ENCODE measurements around the gene SAG. TPM values are rescaled to one million over a fixed set of nuclear protein-coding genes. Genes with fewer than 3 reads are reported as not detected.
A peak's percentile ranks its signal among the peaks of the same experiment; 100 is the strongest.
"Not testable (repeated sequence)": the region's sequence is repeated elsewhere in the genome, so short reads cannot be mapped to it uniquely, and the experiment has no call there.

SAG gene
- total RNA-seq, 1 donor from 2014 or later = not detected

DNA sequence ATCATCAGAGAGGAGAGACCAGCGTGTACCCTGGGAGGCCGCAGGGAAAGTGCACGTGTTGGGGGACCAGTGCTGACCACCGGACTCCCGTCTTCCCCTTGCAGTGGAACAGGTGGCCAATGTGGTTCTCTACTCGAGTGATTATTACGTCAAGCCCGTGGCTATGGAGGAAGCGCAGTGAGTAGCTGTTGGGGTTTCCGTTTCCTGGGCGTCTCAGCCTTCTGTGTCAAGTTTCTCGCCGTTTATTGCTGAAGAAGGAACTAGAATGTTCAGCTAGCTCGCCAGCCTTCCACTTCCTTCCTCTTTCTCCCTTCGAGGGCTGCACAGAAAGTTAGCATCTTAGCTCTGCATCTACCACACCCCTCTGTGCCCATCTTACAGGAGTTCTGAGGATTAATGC, 23.9 kb downstream of the SAG start:
- DNase-seq (ENCODE audit: low read depth) = no peak

DNA sequence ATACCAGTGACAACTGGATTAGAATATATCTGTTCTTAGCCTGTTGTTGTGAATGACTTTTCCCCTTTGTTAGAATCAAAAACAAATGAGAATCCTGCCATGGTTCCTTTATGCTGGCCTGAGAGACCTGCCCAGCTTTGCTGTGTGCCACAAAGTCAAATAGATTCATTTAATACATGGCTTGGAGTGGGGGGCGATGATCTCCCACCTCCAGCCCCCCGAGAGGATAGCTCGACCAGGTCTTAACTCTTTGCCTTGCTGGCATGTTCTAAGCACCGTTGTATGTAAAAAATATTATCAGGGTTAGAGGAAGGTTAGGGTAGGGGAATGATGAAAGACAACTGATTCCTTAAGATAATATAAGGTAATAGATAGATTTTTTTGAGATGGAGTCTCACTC, 24.5 kb downstream of the SAG start:
- no peak for DNase-seq (ENCODE audit: low read depth)

DNA sequence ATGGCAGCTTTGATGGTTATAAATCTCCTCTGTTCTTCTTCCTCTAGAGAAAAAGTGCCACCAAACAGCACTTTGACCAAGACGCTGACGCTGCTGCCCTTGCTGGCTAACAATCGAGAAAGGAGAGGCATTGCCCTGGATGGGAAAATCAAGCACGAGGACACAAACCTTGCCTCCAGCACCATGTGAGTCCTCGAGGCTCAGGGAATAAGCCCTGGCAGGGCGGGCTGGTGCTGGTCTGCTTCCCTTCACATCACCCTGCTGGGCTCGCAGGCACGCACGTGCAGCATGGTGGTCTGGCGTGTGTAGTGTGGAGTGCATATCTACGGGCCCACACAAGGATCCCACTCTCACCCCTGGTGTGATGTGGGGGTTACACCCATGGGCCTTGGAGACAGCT, 27.3 kb downstream of the SAG start:
- DNase-seq (ENCODE audit: low read depth) = no peak

DNA sequence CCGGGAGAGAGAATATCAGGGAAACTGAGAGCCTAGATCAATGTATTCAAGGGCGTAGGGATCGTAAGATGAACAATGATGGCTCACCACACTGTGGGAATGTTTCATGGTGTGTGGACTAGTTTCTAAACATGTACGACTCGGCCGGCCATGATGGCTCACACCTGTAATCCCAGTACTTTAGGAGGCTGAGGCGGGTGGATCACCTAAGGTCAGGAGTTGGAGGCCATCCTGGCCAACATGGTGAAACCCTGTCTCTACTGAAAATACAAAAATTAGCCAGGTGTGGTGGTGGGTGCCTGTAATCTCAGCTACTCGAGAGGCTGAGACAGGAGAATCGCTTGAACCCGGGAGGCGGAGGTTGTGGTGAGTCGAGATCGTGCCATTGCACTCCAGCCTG, 28.5 kb downstream of the SAG start:
- DNase-seq (ENCODE audit: low read depth) = not testable (repeated sequence)

DNA sequence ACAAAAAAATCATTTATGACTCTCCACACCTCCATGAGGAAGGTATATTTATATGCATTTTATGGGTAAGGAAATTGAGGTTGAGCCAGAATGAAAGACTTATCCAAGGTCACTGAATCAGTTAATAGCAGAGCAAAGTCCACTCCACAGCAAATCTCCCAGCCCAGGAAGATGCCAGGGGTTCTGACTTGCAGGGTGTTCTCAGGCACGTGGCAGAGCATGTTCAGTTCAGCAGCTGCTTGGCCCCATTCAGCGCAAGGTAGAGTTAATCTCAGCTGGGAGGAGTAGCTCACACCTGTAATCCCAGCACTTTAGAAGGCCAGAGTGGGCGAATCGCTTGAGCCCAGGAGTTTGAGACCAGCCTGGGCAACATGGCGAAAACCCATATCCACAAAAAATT, 28.9 kb downstream of the SAG start:
- DNase-seq (ENCODE audit: low read depth) = no peak

DNA sequence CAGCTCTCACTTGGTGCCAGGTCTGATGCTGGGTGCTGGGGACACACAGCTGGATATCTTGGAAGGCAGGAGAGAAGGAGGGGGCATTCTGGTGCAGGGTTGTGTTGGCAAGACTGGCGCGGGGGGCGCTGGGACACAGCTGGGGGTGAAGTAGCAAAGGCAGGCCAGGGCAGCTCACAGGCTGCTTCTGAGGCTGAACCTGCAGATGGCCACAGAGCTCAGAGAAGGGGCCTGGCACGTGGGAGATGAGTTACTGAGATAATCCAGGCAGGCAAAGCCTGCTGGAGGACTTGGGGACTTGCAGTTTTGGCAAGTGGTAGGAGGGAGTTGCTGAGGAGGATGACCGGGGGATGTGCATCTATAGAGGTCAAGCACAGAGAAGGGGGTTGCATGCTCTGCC, 30.4 kb downstream of the SAG start:
- DNase-seq (ENCODE audit: low read depth) = no peak

DNA sequence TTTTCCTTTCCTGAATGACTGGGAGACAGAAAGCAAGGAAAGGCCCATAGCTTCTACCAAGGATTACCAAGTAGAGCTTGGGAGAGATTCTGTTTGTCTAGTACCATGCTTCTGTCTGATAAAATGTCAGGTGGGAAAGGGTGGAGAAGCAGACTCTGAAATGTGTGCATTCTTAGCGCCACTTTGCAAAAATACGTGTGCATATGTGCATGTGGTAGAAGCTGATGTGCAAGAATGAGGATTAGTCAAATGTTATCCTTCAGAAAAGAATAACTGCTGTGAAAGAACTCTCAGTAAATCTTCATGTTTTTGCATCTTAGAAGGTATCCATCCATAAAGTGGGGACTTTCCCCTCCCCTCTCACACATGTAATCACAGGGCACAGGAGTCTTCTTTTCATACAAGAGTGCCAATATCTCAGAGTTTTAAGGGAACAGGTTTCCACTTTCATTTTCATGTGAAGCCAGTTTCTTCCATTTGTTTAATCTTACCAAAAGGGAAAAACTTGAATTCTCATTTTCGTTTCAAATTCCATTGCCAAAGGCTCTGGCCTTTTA, 31.3 kb downstream of the SAG start:
- DNase-seq (ENCODE audit: low read depth) = no peak

DNA sequence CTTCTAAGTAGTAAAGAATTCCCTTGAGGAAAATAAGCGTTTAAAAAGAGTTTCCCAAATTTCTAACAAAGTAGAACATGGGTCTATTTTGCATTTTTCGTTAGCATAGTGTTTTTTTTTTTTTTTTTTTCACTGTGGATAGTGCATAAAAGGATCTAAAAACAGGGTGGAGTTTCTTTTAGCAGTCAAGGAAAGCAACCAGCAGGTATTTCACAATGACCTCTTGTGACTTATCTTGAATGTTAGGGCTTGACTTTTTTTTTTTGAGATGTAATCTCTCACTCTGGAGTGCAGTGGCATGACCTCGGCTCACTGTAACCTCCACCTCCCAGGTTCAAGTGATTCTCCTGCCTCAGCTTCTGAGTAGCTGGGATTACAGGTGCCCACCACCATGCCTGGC, 31.8 kb downstream of the SAG start:
- no peak for DNase-seq (ENCODE audit: low read depth)

DNA sequence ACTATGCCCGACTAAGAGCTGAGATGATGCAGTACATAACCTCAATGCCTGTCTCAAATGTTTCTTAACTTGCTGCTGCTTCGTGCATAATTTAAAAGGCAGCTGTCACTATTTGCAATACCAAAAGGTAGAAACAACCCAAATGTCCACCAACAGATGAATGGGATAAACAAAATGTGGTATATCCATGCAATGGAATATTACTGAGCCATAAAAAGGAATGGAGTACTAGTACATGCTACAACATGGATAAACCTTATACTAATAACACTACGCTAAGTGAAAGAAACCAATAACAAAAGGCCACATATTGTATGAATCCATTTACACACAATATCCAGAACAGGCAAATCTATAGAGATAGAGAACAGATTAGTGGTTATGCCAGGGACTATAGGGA, 33.7 kb downstream of the SAG start:
- DNase-seq (ENCODE audit: low read depth) = no peak

DNA sequence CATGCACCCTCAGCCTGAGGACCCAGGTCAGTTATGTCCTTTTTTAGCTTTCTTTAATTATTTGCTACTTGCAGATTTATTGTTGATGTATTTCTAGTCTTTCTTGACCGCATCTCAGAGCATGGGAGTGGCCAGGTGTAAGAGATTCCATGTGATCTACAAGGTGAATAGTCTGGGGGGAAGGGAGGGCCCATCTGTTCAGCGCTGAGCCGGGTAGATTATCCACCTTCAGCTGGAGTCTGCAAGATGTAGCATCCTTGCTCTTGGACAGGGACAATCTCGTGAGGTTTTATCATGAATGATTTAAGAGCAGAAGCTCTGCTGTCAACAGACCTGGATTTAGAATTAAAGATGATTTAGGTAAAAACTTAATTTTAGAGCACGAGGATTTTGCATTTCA, 34.7 kb downstream of the SAG start:
- no peak for DNase-seq (ENCODE audit: low read depth)

DNA sequence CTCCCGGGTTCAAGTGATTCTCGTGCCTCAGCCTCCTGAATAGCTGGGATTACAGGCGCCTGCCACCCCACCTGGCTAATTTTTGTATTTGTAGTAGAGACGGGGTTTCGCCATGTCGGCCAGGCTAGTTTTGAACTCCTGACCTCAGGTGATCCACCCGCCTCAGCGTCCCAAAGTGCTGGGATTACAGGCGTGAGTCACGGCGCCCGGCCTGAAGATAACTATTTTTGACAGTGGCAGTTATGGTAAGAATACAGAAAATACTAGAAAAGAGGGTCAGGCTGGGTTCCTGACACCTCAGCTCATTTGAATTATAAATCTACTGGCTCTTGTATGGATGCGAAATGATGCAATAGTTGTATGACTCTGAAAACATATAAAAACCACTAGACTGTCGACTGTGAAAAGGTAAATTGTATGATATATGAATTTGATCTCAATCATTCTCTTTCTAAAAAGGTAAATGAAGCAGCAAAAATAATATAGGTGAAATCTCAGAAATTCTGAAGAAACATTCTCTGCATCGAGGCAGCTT, 35.6 kb downstream of the SAG start:
- DNase-seq (ENCODE audit: low read depth) = no peak

DNA sequence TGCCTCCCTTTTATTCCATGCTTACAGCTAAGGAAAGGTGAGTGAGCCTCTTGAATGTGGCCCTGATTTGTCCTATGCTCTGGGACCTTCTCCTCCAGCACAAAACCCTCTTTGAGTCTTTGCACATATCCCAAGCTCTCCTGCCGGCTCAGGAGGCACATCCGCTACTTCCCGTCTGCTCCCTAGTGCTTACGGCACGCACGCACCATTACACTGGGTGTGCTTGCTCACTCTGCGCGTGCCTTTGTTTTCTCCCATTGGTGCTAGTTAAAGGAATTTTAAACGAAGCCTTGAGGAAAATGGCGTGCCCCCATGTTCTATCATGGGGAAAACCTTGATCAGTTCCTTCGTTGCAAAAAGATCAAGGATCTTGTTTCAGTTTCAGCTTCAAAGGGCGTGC, 38.8 kb downstream of the SAG start:
- DNase-seq (ENCODE audit: low read depth) = no peak

DNA sequence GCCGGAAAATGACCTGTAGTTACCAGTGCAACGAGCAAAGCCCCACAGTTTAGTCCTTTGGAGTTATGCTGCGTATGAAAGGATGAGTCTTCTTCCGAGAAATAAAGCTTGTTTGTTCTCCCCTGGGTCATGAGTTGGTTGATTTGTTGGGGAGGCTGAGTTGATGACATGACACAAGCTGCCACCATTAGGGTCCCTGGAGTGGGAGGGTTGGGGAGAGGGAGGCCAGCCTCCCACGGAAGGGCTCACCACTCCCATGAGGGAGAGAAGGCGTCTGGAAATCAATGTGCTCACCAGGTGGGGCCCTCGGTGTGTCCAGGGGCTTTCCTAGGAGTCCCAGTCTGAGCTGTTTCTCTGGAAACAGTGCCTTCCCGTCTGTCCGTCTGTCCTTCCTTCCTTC, 39.3 kb downstream of the SAG start:
- no peak for DNase-seq (ENCODE audit: low read depth)

DNA sequence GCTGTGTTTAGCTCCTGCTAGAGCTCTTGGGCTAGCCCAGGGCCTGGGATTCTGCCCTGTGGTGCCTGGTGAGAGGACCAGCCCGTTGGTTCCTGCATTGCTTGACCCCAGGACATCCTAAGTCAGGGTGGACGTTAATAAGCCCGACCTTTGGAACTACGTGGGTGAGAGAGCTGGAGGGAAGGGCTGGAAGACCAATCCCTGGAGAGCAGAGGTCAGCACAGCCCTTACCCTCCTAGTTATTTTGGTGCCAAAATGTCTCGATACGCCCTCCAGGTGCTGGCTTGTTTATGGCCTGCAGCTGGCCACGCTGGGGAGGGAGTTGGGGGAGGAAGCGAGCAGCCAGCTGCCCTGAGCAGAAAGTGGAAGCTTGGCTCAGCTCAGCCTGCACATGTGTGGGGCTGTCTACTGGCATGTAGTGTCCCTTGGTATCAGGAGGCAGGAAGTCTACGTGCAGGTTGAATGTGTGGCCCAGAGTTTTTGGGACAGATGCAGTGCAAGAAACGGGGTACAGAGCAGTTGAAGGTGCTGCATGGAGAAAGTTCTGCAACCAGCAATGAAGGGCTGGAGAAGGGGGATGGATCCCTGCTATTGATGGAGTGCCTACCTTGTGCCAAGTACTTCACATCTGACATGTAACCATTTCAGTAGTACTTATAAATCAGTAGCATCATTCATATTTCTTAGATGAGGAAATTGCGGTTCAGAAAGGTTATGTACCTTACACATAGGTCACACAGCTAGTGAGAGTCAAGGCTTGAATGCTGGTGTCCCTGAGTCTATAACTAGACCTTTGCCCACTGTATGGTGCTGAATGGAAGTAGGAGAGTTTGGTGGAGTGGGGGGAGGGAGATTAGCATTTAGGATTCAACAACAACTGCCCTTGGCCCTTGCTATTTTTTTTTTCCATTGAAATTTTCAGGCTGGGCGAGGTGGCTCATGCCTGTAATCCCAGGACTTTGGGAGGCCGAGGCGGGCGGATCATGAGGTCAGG, 41.7 kb downstream of the SAG start:
- no peak for DNase-seq (ENCODE audit: low read depth)

DNA sequence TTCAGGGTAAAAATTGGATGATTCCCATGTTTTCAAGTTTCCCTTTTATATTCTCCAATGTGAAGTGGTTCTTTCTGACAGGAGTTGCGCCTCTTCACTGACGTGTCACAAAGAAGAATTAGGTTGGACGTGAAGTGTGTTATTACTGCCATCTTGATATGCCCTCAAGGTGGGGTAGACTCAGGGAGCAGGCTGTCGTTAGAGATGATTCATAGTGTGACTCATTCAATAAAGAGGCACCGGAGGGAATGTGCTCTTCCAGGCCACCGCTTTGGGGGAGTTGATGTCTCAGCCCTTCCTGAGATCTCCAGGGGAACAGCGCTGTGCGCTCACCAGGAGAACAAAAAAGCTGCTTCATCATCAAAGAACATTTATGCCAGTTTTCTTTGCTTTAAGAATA, 43.1 kb downstream of the SAG start:
- peak; percentile 94 for DNase-seq (ENCODE audit: low read depth)

DNA sequence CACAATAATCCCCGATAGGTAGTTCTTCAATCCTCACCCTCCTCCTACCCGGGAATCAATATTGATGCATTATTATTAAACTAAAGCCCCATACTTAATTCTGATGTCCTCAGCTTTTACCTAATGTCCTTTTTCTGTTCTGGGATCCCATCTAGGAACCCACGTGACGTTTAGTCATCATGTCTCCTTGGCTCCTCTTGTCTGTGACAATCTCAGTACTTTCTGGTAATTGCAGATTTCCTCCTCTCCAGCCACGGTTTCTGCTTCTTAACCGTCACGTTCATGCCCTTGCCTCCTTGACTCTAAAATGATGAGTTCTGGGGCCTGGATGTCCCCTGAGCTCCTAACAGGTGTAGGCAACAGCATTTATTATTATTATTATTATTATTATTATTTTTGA, 43.8 kb downstream of the SAG start:
- no peak for DNase-seq (ENCODE audit: low read depth)

DNA sequence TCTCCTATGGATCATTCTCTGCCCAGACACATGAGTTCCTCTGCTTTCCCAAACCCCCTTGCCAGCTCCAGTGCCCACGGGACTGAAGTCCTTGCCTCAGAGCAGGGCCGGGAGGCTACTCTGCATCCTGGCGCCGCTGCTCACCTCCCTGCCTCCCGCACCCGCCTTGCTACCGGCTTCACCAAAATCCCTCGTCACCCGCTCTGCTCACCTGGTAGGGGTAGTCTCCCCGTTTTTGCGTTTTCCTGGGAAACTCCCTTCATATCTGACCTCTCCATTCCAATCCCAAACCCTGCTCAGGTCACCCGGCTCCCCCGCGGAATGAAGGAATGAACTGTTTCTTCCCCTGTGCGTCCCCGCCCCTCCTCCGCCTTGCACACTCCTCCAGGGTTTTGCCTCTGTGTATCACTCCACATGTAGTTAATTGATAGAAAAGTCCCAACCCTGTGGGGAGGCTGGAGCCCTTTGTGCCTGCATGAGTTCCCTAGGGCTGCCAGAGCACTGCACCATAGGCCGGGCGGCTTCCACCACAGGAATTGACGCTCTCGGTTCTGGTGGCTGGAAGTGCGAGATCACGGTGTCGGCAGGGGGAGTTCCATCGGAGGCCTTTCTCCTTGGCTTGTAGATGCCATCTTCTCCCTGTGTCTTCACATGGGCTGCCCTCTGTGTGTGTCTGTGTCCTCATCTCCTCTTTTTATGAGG, 44.7 kb downstream of the SAG start:
- no peak for DNase-seq (ENCODE audit: low read depth)

DNA sequence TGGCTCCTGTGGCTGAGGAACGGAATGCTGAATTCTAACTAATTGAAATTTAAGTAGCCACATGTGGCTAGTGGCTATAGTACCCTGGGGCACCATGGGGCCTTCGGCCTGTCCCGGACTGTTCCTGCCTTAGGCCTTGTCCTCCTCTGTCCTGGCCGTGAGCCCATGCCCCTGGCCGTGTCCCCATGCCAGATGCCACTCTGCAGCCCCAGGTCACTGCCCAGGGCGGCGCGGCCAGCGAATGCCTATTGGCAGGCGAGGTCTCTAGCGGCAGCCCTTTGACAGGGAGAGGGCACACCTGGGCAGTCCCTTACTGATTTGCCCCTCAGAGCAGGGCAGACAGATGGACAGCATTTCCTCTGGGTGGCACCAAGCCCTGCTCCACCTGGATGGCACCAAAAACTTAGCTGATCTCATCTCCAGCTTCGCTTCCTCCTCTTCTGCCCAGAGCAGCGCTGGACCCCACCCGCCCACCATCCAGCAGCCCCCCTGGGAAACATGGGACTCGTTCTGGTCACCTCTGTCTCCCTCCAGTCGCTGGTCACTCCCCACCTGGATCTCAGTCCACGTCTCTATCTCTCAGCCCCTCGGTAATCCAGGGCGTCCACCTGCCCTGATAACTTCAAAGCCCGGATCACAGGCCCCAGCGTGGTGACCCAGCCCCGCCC, 45.6 kb downstream of the SAG start:
- DNase-seq (ENCODE audit: low read depth) = no peak

DNA sequence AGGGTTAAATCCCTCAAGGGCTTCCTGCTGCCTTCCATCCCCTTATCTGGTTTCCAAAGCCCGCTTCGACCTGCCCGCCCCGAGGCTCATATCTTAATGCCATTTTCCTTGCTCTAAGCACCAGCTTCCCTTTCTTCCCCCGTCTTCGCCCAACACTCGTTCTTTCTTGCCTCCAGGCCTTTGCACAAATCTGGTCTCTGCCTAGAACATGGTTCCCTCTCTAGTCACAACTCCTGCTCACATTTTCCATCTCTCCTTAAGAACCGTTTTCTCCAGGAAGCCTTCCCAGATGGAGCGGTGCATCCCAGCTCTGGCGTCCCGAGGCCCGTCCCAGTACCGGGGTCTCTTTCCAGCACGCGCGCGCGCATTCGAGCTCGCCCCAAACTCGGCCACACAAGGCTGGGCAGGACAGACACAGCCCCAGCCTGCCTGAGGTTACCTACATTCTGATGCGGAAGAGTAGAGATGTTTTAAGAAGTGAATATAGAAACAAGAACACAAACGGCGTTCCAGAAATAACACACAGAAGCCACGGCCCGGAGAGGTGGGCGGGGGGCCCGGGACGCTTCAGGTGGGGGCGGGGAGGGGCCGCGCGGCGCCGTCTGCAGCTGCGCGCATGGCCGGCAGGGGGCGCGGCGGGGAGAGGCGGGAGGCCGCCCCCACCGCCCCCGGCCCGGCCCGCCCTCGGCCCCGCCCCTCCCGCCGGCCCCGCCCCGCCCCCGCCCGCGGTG, 46.3 kb downstream of the SAG start, which contains the start of gene DGKD:
DGKD (plus strand) TSS at position 726 of the 731 bp plus-strand sequence. CDS start 25 bp downstream, outside the sequence.
- peak; percentile 7 for DNase-seq (ENCODE audit: low read depth)

DNA sequence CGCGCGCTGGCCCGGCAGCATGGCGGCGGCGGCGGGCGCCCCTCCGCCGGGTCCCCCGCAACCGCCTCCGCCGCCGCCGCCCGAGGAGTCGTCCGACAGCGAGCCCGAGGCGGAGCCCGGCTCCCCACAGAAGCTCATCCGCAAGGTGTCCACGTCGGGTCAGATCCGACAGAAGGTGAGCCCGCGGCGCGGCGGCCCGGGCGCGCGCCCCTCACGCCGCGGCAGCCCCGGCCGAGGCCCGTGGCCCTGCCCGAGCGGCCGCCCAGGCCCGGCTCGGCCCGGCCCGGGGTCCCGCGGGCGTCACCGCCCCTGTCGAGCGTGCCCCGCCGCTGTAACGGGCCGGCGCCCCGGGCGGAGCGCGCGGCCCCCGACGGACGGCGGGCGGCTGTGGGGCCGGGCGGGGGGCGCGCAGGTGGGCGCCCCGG, 46.9 kb downstream of the SAG start:
- DNase-seq (ENCODE audit: low read depth) = no peak

DNA sequence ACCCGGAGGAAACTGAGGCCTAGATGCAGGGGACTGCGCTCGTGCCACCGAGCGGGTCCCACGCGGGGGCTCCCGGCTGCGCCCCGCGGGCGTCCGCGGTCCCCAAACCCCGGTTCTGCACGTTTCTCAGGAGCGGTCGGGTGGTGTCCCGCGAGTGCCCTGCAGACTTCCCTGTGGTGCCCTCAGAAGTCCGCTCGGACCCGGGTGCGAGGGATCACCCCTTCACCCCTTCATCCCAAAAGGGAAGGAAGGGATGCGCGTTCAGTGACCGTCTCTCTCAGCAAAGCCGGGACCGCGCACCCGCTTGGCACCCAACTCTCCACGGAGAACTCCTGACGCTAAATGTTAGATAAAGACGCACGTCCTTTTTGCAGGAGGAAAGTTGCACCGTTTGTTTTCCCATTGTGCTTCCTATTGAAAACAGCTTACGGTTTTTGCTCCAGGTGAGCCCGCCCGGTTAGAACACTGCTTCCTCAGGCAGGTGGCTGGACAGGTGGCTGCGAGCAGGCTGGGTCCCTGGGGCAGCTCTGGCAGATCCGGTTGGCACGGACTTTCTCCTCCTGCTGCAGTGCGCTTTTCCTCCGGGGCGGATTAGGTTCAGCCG, 47.5 kb downstream of the SAG start:
- DNase-seq (ENCODE audit: low read depth) = no peak
